EH (cell line): Measurements from ENCODE around the gene AIPL1.
A peak's percentile ranks its signal among the peaks of the same experiment; 100 is the strongest.
"Not testable (repeated sequence)": the region's sequence is repeated elsewhere in the genome, so short reads cannot be mapped to it uniquely, and the experiment has no call there.

Experiments
- DNase-seq: peaks from one replicate; pipeline ENCODE4 v3.0.0-alpha.2; 2015; ENCODE audit warnings: low read depth

Gene AIPL1

GRCh38 chr17:6435051-6435450, at the start of gene AIPL1:
AIPL1 (minus strand) TSS chr17:6435121; CDS start chr17:6435104, 17 bp downstream.
- no peak for DNase-seq

- no peak for DNase-seq
Measured at GRCh38 chr17:6483507-6483906, 48.6 kb upstream of the AIPL1 start.

GRCh38 chr17:6482796-6483195, 47.9 kb upstream of the AIPL1 start:
- not testable (repeated sequence) for DNase-seq

GRCh38 chr17:6482105-6482455, 47.2 kb upstream of the AIPL1 start:
- no peak for DNase-seq

GRCh38 chr17:6480303-6480675, 45.4 kb upstream of the AIPL1 start:
- no peak for DNase-seq

GRCh38 chr17:6479622-6480302, 44.8 kb upstream of the AIPL1 start:
- DNase-seq, result no peak

GRCh38 chr17:6478486-6478885, 43.6 kb upstream of the AIPL1 start:
- DNase-seq, result no peak

GRCh38 chr17:6477831-6478383, 43.0 kb upstream of the AIPL1 start:
- no peak for DNase-seq

GRCh38 chr17:6476810-6477179, 41.9 kb upstream of the AIPL1 start:
- DNase-seq, result no peak

- DNase-seq, result no peak
Measured at GRCh38 chr17:6476076-6476809, 41.3 kb upstream of the AIPL1 start.

- DNase-seq, result no peak
Measured at GRCh38 chr17:6475411-6475810, 40.5 kb upstream of the AIPL1 start.

GRCh38 chr17:6474906-6475305, 40.0 kb upstream of the AIPL1 start:
- no peak for DNase-seq

- no peak for DNase-seq
Measured at GRCh38 chr17:6474376-6474775, 39.5 kb upstream of the AIPL1 start.

- peak; percentile 76 for DNase-seq
Measured at GRCh38 chr17:6473128-6473767, 38.3 kb upstream of the AIPL1 start.

- DNase-seq, result no peak
Measured at GRCh38 chr17:6472517-6472916, 37.6 kb upstream of the AIPL1 start.

GRCh38 chr17:6471531-6472465, 36.9 kb upstream of the AIPL1 start:
- peak; percentile 84 for DNase-seq

- DNase-seq, result no peak
Measured at GRCh38 chr17:6470751-6471521, 36.0 kb upstream of the AIPL1 start.

- no peak for DNase-seq
Measured at GRCh38 chr17:6470146-6470718, 35.3 kb upstream of the AIPL1 start.

GRCh38 chr17:6468051-6468790, 33.3 kb upstream of the AIPL1 start:
- DNase-seq, result no peak

- no peak for DNase-seq
Measured at GRCh38 chr17:6467567-6467966, 32.6 kb upstream of the AIPL1 start.
